NCI-H526 treated with DMSO at 0.1 percent for 48 hours (cell line): ENCODE measurements around the gene RNF26.
"Not testable (repeated sequence)": the region's sequence is repeated elsewhere in the genome, so short reads cannot be mapped to it uniquely, and the experiment has no call there.

ENCODE experiments used
- DNase-seq: peaks from one replicate; lab custom pipeline; 2025; lab: John Stamatoyannopoulos, UW

Gene RNF26

GRCh38 chr11:119371778-119372182 lies 37.5 kb downstream of the RNF26 start:
- DNase-seq: no peak

- no peak for DNase-seq
Measured at GRCh38 chr11:119372260-119373058, 38.1 kb downstream of the RNF26 start.

GRCh38 chr11:119373059-119373920 lies 39.0 kb downstream of the RNF26 start:
- DNase-seq: no peak

- DNase-seq: peak; percentile 92
Measured at GRCh38 chr11:119373921-119374631, 39.7 kb downstream of the RNF26 start.

GRCh38 chr11:119374632-119375336 lies 40.5 kb downstream of the RNF26 start:
- peak; percentile 23 for DNase-seq

GRCh38 chr11:119375337-119376196 lies 41.2 kb downstream of the RNF26 start:
- no peak for DNase-seq

- peak; percentile 92 for DNase-seq
Measured at GRCh38 chr11:119376197-119376847, 42.0 kb downstream of the RNF26 start.

- peak; percentile 48 for DNase-seq
Measured at GRCh38 chr11:119377112-119377901, 43.0 kb downstream of the RNF26 start.

- no peak for DNase-seq
Measured at GRCh38 chr11:119377961-119378667, 43.8 kb downstream of the RNF26 start.

GRCh38 chr11:119378851-119379465 lies 44.6 kb downstream of the RNF26 start:
- DNase-seq: peak; percentile 22

GRCh38 chr11:119380160-119380826 lies 46.0 kb downstream of the RNF26 start:
- DNase-seq: no peak

GRCh38 chr11:119380827-119381180 lies 46.5 kb downstream of the RNF26 start:
- peak; percentile 57 for DNase-seq

- DNase-seq: peak; percentile 98
Measured at GRCh38 chr11:119381181-119381988, 47.1 kb downstream of the RNF26 start, which contains the start of gene USP2. TSS of gene USP2 (minus strand) at chr11:119381690. CDS start at chr11:119373480, 8,210 bp downstream.

- no peak for DNase-seq
Measured at GRCh38 chr11:119382101-119382500, 47.8 kb downstream of the RNF26 start.

- DNase-seq: not testable (repeated sequence)
Measured at GRCh38 chr11:119382513-119382912, 48.2 kb downstream of the RNF26 start.

GRCh38 chr11:119384332-119384731 lies 50.0 kb downstream of the RNF26 start:
- no peak for DNase-seq
